ENCODE measurements around the gene GRM2.

GRM2 gene

GRCh38 chr3:51706788-51707731, at the start of gene GRM2:
TSS of gene GRM2 (plus strand) at chr3:51707068. CDS start at chr3:51708984, 1,916 bp downstream.
- no peak within 1 kb of the TSS for H3K27ac ChIP-seq (ENCODE audit: low read depth in 2 of 2, low read length in 2 of 2)
- no peaks in the 10 kb centered on the region for H3K27me3 ChIP-seq (ENCODE audit: control insufficient read depth in 2 of 2, insufficient read depth in 2 of 2, low read length in 2 of 2)
- H3K9me3 ChIP-seq (ENCODE audit: control insufficient read depth in 2 of 2, low read length in 2 of 2): no peaks in the 10 kb centered on the region
- H3K4me3 ChIP-seq (ENCODE audit: low read length in 2 of 2): peak within 1 kb of the TSS in 1 of 2 donors; percentile 20
- no peak within 1 kb of the TSS for H3K9ac ChIP-seq (ENCODE audit: low read depth in 1 of 2, low read length in 2 of 2)
- peaks cover 12 to 17% of the 10 kb centered on the region in 2 donors for H3K36me3 ChIP-seq (ENCODE audit: control insufficient read depth in 2 of 2, insufficient read depth in 2 of 2, low read length in 2 of 2)
- no peaks in the 10 kb centered on the region for H3K4me1 ChIP-seq (ENCODE audit: control insufficient read depth in 2 of 2, insufficient read depth in 2 of 2, low read length in 2 of 2)

GRCh38 chr3:51657234-51657633, 49.6 kb upstream of the GRM2 start:
- Histone ChIP-seq H3K4me1 (ENCODE audit: control insufficient read depth in 2 of 2, insufficient read depth in 2 of 2, low read length in 2 of 2) (no peaks in the 10 kb centered on the region), H3K4me3 (ENCODE audit: low read length in 2 of 2) (no peak overlapping the region), H3K36me3 (ENCODE audit: control insufficient read depth in 2 of 2, insufficient read depth in 2 of 2, low read length in 2 of 2) (peaks cover 33 to 40% of the 10 kb centered on the region in 2 donors), H3K9ac (ENCODE audit: low read depth in 1 of 2, low read length in 2 of 2) (no peak overlapping the region), H3K27me3 (ENCODE audit: control insufficient read depth in 2 of 2, insufficient read depth in 2 of 2, low read length in 2 of 2) (no peaks in the 10 kb centered on the region), H3K27ac (ENCODE audit: low read depth in 2 of 2, low read length in 2 of 2) (no peak overlapping the region), H3K9me3 (ENCODE audit: control insufficient read depth in 2 of 2, low read length in 2 of 2) (no peaks in the 10 kb centered on the region)

GRCh38 chr3:51659942-51660341, 46.9 kb upstream of the GRM2 start:
- no peaks in the 10 kb centered on the region for H3K9me3 ChIP-seq (ENCODE audit: control insufficient read depth in 2 of 2, low read length in 2 of 2)
- no peak overlapping the region for H3K9ac ChIP-seq (ENCODE audit: low read depth in 1 of 2, low read length in 2 of 2)
- H3K4me1 ChIP-seq (ENCODE audit: control insufficient read depth in 2 of 2, insufficient read depth in 2 of 2, low read length in 2 of 2): no peaks in the 10 kb centered on the region
- H3K27ac ChIP-seq (ENCODE audit: low read depth in 2 of 2, low read length in 2 of 2): no peak overlapping the region
- H3K36me3 ChIP-seq (ENCODE audit: control insufficient read depth in 2 of 2, insufficient read depth in 2 of 2, low read length in 2 of 2): peaks cover 48 to 51% of the 10 kb centered on the region in 2 donors
- H3K4me3 ChIP-seq (ENCODE audit: low read length in 2 of 2): no peak overlapping the region
- H3K27me3 ChIP-seq (ENCODE audit: control insufficient read depth in 2 of 2, insufficient read depth in 2 of 2, low read length in 2 of 2): no peaks in the 10 kb centered on the region

- Histone ChIP-seq H3K4me1 (ENCODE audit: control insufficient read depth in 2 of 2, insufficient read depth in 2 of 2, low read length in 2 of 2) (no peaks in the 10 kb centered on the region), H3K9me3 (ENCODE audit: control insufficient read depth in 2 of 2, low read length in 2 of 2) (no peaks in the 10 kb centered on the region), H3K27ac (ENCODE audit: low read depth in 2 of 2, low read length in 2 of 2) (no peak overlapping the region), H3K4me3 (ENCODE audit: low read length in 2 of 2) (no peak overlapping the region), H3K9ac (ENCODE audit: low read depth in 1 of 2, low read length in 2 of 2) (no peak overlapping the region), H3K36me3 (ENCODE audit: control insufficient read depth in 2 of 2, insufficient read depth in 2 of 2, low read length in 2 of 2) (peaks cover 33 to 38% of the 10 kb centered on the region in 2 donors), H3K27me3 (ENCODE audit: control insufficient read depth in 2 of 2, insufficient read depth in 2 of 2, low read length in 2 of 2) (no peaks in the 10 kb centered on the region)
Measured at GRCh38 chr3:51662456-51662855, 44.4 kb upstream of the GRM2 start.

- Histone ChIP-seq H3K4me3 (ENCODE audit: low read length in 2 of 2) (no peak overlapping the region), H3K9me3 (ENCODE audit: control insufficient read depth in 2 of 2, low read length in 2 of 2) (no peaks in the 10 kb centered on the region), H3K27ac (ENCODE audit: low read depth in 2 of 2, low read length in 2 of 2) (no peak overlapping the region), H3K36me3 (ENCODE audit: control insufficient read depth in 2 of 2, insufficient read depth in 2 of 2, low read length in 2 of 2) (peaks cover 0 to 1% of the 10 kb centered on the region in 2 donors), H3K4me1 (ENCODE audit: control insufficient read depth in 2 of 2, insufficient read depth in 2 of 2, low read length in 2 of 2) (peaks cover 22 to 33% of the 10 kb centered on the region in 2 donors), H3K9ac (ENCODE audit: low read depth in 1 of 2, low read length in 2 of 2) (no peak overlapping the region), H3K27me3 (ENCODE audit: control insufficient read depth in 2 of 2, insufficient read depth in 2 of 2, low read length in 2 of 2) (no peaks in the 10 kb centered on the region)
Measured at GRCh38 chr3:51668756-51669155, 38.1 kb upstream of the GRM2 start.

- H3K27ac ChIP-seq (ENCODE audit: low read depth in 2 of 2, low read length in 2 of 2): peak overlapping the region; percentile 1 to 5
Measured at GRCh38 chr3:51669241-51670052, 37.4 kb upstream of the GRM2 start.

GRCh38 chr3:51670053-51670822, 36.6 kb upstream of the GRM2 start:
- Histone ChIP-seq H3K4me1 (ENCODE audit: control insufficient read depth in 2 of 2, insufficient read depth in 2 of 2, low read length in 2 of 2) (peaks cover 22 to 33% of the 10 kb centered on the region in 2 donors), H3K36me3 (ENCODE audit: control insufficient read depth in 2 of 2, insufficient read depth in 2 of 2, low read length in 2 of 2) (peaks cover 8 to 11% of the 10 kb centered on the region in 2 donors), H3K9ac (ENCODE audit: low read depth in 1 of 2, low read length in 2 of 2) (peak overlapping the region; percentile 68 to 87), H3K27me3 (ENCODE audit: control insufficient read depth in 2 of 2, insufficient read depth in 2 of 2, low read length in 2 of 2) (no peaks in the 10 kb centered on the region), H3K9me3 (ENCODE audit: control insufficient read depth in 2 of 2, low read length in 2 of 2) (no peaks in the 10 kb centered on the region), H3K27ac (ENCODE audit: low read depth in 2 of 2, low read length in 2 of 2) (peak overlapping the region; percentile 92 to 95), H3K4me3 (ENCODE audit: low read length in 2 of 2) (peak overlapping the region; percentile 86 to 90)

More at GRCh38 chr3:51669241-51670052, 37.4 kb upstream of the GRM2 start:
- H3K27me3 ChIP-seq (ENCODE audit: control insufficient read depth in 2 of 2, insufficient read depth in 2 of 2, low read length in 2 of 2): no peaks in the 10 kb centered on the region
- H3K4me3 ChIP-seq (ENCODE audit: low read length in 2 of 2): no peak overlapping the region
- peaks cover 22 to 33% of the 10 kb centered on the region in 2 donors for H3K4me1 ChIP-seq (ENCODE audit: control insufficient read depth in 2 of 2, insufficient read depth in 2 of 2, low read length in 2 of 2)
- no peaks in the 10 kb centered on the region for H3K9me3 ChIP-seq (ENCODE audit: control insufficient read depth in 2 of 2, low read length in 2 of 2)
- no peak overlapping the region for H3K9ac ChIP-seq (ENCODE audit: low read depth in 1 of 2, low read length in 2 of 2)
- peaks cover 0 to 4% of the 10 kb centered on the region in 2 donors for H3K36me3 ChIP-seq (ENCODE audit: control insufficient read depth in 2 of 2, insufficient read depth in 2 of 2, low read length in 2 of 2)

GRCh38 chr3:51670823-51671733, 35.8 kb upstream of the GRM2 start, which contains the start of gene TEX264:
TSS of gene TEX264 (plus strand) at chr3:51671252. CDS start at chr3:51674305, 3,053 bp downstream.
- peaks cover 11 to 19% of the 10 kb centered on the region in 2 donors for H3K36me3 ChIP-seq (ENCODE audit: control insufficient read depth in 2 of 2, insufficient read depth in 2 of 2, low read length in 2 of 2)
- H3K27ac ChIP-seq (ENCODE audit: low read depth in 2 of 2, low read length in 2 of 2): peak within 1 kb of the TSS; percentile 92 to 95
- peaks cover 22 to 33% of the 10 kb centered on the region in 2 donors for H3K4me1 ChIP-seq (ENCODE audit: control insufficient read depth in 2 of 2, insufficient read depth in 2 of 2, low read length in 2 of 2)
- H3K9me3 ChIP-seq (ENCODE audit: control insufficient read depth in 2 of 2, low read length in 2 of 2): no peaks in the 10 kb centered on the region
- H3K9ac ChIP-seq (ENCODE audit: low read depth in 1 of 2, low read length in 2 of 2): peak within 1 kb of the TSS; percentile 84 to 87
- H3K4me3 ChIP-seq (ENCODE audit: low read length in 2 of 2): peak within 1 kb of the TSS; percentile 86 to 90
- H3K27me3 ChIP-seq (ENCODE audit: control insufficient read depth in 2 of 2, insufficient read depth in 2 of 2, low read length in 2 of 2): no peaks in the 10 kb centered on the region
